ENCODE data around the gene AEBP1. TPM values are rescaled to one million over a fixed set of nuclear protein-coding genes. Genes with fewer than 3 reads are reported as not detected.

AEBP1 gene
- total and polyA plus RNA-seq, 2 of the 4 experiments (the other 2 are of a cell fraction), result 1.1 to 5.7 TPM

DNA sequence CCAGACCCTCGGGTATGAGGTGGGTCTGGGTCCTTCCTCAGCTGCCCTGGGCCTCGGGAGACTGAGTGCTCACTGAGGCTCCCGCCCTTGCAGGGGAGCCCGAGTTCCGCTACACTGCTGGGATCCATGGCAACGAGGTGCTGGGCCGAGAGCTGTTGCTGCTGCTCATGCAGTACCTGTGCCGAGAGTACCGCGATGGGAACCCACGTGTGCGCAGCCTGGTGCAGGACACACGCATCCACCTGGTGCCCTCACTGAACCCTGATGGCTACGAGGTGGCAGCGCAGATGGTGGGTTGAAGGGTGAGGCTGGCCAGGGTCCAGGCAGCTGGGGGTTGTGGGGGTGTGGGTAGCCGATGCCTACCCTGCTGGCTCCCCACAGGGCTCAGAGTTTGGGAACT is 7.6 kb downstream of the AEBP1 start:
- no peak for DNase-seq
- no peak for ATAC-seq (ENCODE audit: low read depth)
- H2BK20ac ChIP-seq (ENCODE audit: low read depth, low read length), result no peak overlapping the region
- no peak overlapping the region for H3K4me2 ChIP-seq (ENCODE audit: low read depth, low read length)
- peaks cover 16% of the 10 kb centered on the region for H3K36me3 ChIP-seq (ENCODE audit: control insufficient read depth, insufficient read depth, low read length)
- no peak overlapping the region for H2AFZ ChIP-seq (replicated peaks; ENCODE audit: low read length, poor library complexity)
- dilution Hi-C loops (cut with HindIII; ENCODE audit: low sequenced_read_pairs, unreplicated experiment), result no loop called here
- no peak overlapping the region for H3K9ac ChIP-seq (ENCODE audit: low read depth, low read length)
- TF ChIP-seq NFE2L2 (IDR thresholded peaks at IDR 0.05; ENCODE audit: low read depth, low read length) (no peak), RFX5 (IDR thresholded peaks at IDR 0.05; ENCODE audit: low read depth, low read length) (no peak), CEBPB (IDR thresholded peaks at IDR 0.05; ENCODE audit: low read depth, low read length) (no peak), RCOR1 (IDR thresholded peaks at IDR 0.05; ENCODE audit: insufficient replicate concordance, low read length) (no peak), FOS (IDR thresholded peaks at IDR 0.05; ENCODE audit: low read depth, low read length) (no peak), BHLHE40 (IDR thresholded peaks at IDR 0.05; ENCODE audit: low read depth, low read length) (no peak), MAFK (IDR thresholded peaks at IDR 0.05; ENCODE audit: low read depth, low read length) (no peak), CHD1 (IDR thresholded peaks at IDR 0.05; ENCODE audit: low read depth, low read length) (no peak), ELK1 (IDR thresholded peaks at IDR 0.05; ENCODE audit: borderline replicate concordance, low read depth, low read length) (no peak), POLR2A (IDR thresholded peaks at IDR 0.05; ENCODE audit: low read depth, low read length) (no peak), MXI1 (IDR thresholded peaks at IDR 0.05; ENCODE audit: borderline replicate concordance, low read depth, low read length) (no peak), RAD21 (IDR thresholded peaks at IDR 0.05; ENCODE audit: low read length) (no peak), SMC3 (IDR thresholded peaks at IDR 0.05; ENCODE audit: low read depth, low read length) (no peak)
- TF ChIP-seq, protein P1, sequence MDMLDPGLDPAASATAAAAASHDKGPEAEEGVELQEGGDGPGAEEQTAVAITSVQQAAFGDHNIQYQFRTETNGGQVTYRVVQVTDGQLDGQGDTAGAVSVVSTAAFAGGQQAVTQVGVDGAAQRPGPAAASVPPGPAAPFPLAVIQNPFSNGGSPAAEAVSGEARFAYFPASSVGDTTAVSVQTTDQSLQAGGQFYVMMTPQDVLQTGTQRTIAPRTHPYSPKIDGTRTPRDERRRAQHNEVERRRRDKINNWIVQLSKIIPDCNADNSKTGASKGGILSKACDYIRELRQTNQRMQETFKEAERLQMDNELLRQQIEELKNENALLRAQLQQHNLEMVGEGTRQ (IDR thresholded peaks at IDR 0.05; ENCODE audit: low read depth, low read length), result no peak
- no peak overlapping the region for H3K23ac ChIP-seq (ENCODE audit: low read depth, low read length)
- H4K20me1 ChIP-seq (ENCODE audit: insufficient read depth, low read length), result no peaks in the 10 kb centered on the region
- no peak overlapping the region for H2AK5ac ChIP-seq (ENCODE audit: low read depth, low read length)
- no peaks in the 10 kb centered on the region for H3K79me1 ChIP-seq (ENCODE audit: low read depth in 1 of 2, low read length in 2 of 2)
- POLR2A ChIA-PET (ENCODE audit: unreplicated experiment), result no interaction called here
- no peaks in the 10 kb centered on the region for H3K4me1 ChIP-seq (ENCODE audit: control insufficient read depth, insufficient read depth, low read length)
- no peaks in the 10 kb centered on the region for H3K27me3 ChIP-seq (ENCODE audit: control insufficient read depth, insufficient read depth, low read length)
- CTCF ChIA-PET, result no interaction called here
- H3K14ac ChIP-seq (replicated peaks; ENCODE audit: low read depth, low read length), result no peak overlapping the region
- H2BK5ac ChIP-seq (ENCODE audit: low read depth, low read length, poor library complexity, severe bottlenecking), result no peak overlapping the region
- no peak overlapping the region for H4K5ac ChIP-seq (ENCODE audit: low read depth, low read length)
- WGBS, 2 experiments (ENCODE audit: extremely low coverage in 2 of 2, insufficient read length in 1 of 2), result 96% methylated on average over 9 of the region's 16 CpGs; no CpG with 5 or more reads in 1 of the 2 experiments
- H4K91ac ChIP-seq (ENCODE audit: insufficient read depth, low read depth, low read length), result no peak overlapping the region
- in situ Hi-C loops (cut with MboI; ENCODE audit: low sequenced_read_pairs), result no loop called here
- no peaks in the 10 kb centered on the region for H3K9me1 ChIP-seq (ENCODE audit: insufficient read depth, low read length)
- no peak overlapping the region for H2BK15ac ChIP-seq (ENCODE audit: low read depth, low read length)
- H3K9me3 ChIP-seq (ENCODE audit: control insufficient read depth, insufficient read depth, low read length), result no peaks in the 10 kb centered on the region
- no peak overlapping the region for H2BK120ac ChIP-seq (ENCODE audit: low read depth, low read length)
- H2AK9ac ChIP-seq (replicated peaks; ENCODE audit: low read depth, low read length, poor library complexity), result no peak overlapping the region
- intact Hi-C loops (cut with micrococcal nuclease), result no loop called here
- no peak overlapping the region for H4K8ac ChIP-seq (ENCODE audit: low read depth in 2 of 2, low read length in 2 of 2)
- H3K27ac ChIP-seq (ENCODE audit: insufficient read depth, low read length), result no peak overlapping the region
- no peak overlapping the region for H3K4ac ChIP-seq (ENCODE audit: low read depth, low read length)
- no TSS peak for BruUV-seq (replicated peaks)
- H3K56ac ChIP-seq (ENCODE audit: extremely low read depth, insufficient read depth, low read length), result no peak overlapping the region
- no peak overlapping the region for H3K4me3 ChIP-seq (ENCODE audit: insufficient read depth, low read depth, low read length)
- no peak overlapping the region for H3K18ac ChIP-seq (ENCODE audit: low read depth, low read length)
